K562 (cell line): ENCODE measurements around the gene TNIK. TPM values are rescaled to one million over a fixed set of nuclear protein-coding genes. Genes with fewer than 3 reads are reported as not detected.

Source experiments
- ATAC-seq: fragments of 200-7000 bp; cut with Tn5 transposase; 3 replicates; pipeline ENCODE4 v1.9.1; 2020; ENCODE audit warnings: moderate library complexity
- BruUV-seq: library from RNA; stranded (reverse); fragments of 400-500 nt; replicated peaks from 2 replicates; lab custom pipeline; 2021; lab: Mats Ljungman, UMichigan
- CTCF ChIA-PET: fragments of 300-600 bp; formaldehyde crosslinking; extraction: SDS; loops from one replicate; lab custom pipeline; 2021; ENCODE audit warnings: low intra/inter-chr PET ratio; lab: Yijun Ruan, JAX
- POLR2A ChIA-PET: fragments of 300-600, 350-650 bp; sonication (Branson Sonifier 250); formaldehyde crosslinking; extraction: SDS; loops from one replicate; lab custom pipeline; 2021; ENCODE audit warnings: antibody characterized with exemption, inconsistent platforms; lab: Yijun Ruan, JAX
- DNase-seq, 4 experiments: peaks; one replicate each; pipeline versions ENCODE4 v3.0.0 to v3.0.0-alpha.2; 2011 to 2018; ENCODE audit warnings: low spot score in 3 of 4, mixed read lengths in 3 of 4; ENCODE audit errors: extremely low read depth in 1 of 4
- FAIRE-seq: peaks from 2 replicates; lab custom pipeline; 2011; peaks lifted over from hg19 to GRCh38; lab: Jason Lieb, UNC
- H2AFZ ChIP-seq: 2 replicates; pipeline ENCODE4 v1.6.0; 2011; ENCODE audit warnings: low read depth, low read length, control low read depth, inconsistent platforms
- H3K27ac ChIP-seq: fragments of 200-600 bp; 3 replicates; pipeline ENCODE4 v1.8.0; 2011; ENCODE audit warnings: low read depth, mild to moderate bottlenecking, control low read depth, inconsistent platforms, low read length, moderate library complexity, mixed read lengths; ENCODE audit errors: extremely low read depth
- H3K27me3 ChIP-seq, 2 experiments: fragments of 300-600 bp in 1 of 2; 2 replicates in 1 of 2; 3 replicates in 1 of 2; pipeline versions ENCODE4 v1.6.0 to v1.8.0; 2011; ENCODE audit warnings: inconsistent platforms in 2 of 2, low read length in 2 of 2, mild to moderate bottlenecking in 1 of 2, mixed read lengths in 1 of 2, moderate library complexity in 1 of 2; ENCODE audit not compliant: control insufficient read depth in 2 of 2, insufficient read depth in 2 of 2
- H3K36me3 ChIP-seq: fragments of 300-600 bp; 3 replicates; pipeline ENCODE4 v1.8.0; 2011; ENCODE audit warnings: mild to moderate bottlenecking, low read length, inconsistent platforms; ENCODE audit not compliant: control insufficient read depth, insufficient read depth
- H3K4me1 ChIP-seq, 2 experiments: fragments of 200-600 bp in 1 of 2; replicated peaks in 1 of 2; 2 replicates in 1 of 2; 3 replicates in 1 of 2; pipeline versions ENCODE4 v1.5.1 to v1.8.0; 2011; ENCODE audit warnings: inconsistent platforms in 2 of 2, low read length in 2 of 2, mild to moderate bottlenecking in 1 of 2, mixed read lengths in 1 of 2, moderate library complexity in 1 of 2; ENCODE audit not compliant: control insufficient read depth in 2 of 2, insufficient read depth in 2 of 2
- H3K4me2 ChIP-seq: 2 replicates; pipeline ENCODE4 v1.6.1; 2011; ENCODE audit warnings: low read length, control low read depth, inconsistent platforms, mixed read lengths; ENCODE audit not compliant: insufficient read depth
- H3K4me3 ChIP-seq: fragments of 200-600 bp; sonication (generic), shearing (Covaris generic); 2 replicates; pipeline ENCODE4 v1.5.1; 2016; ENCODE audit warnings: control low read depth, inconsistent platforms
- H3K79me2 ChIP-seq: fragments of 200-600 bp; 3 replicates; pipeline ENCODE4 v1.8.0; 2011; ENCODE audit warnings: low read length, inconsistent platforms; ENCODE audit not compliant: control insufficient read depth, insufficient read depth
- H3K9ac ChIP-seq, 2 experiments: 2 replicates each; pipeline versions ENCODE4 v1.6.0 to v1.6.1; 2011; ENCODE audit warnings: low read depth in 2 of 2, low read length in 2 of 2, control low read depth in 1 of 2, inconsistent platforms in 1 of 2, mild to moderate bottlenecking in 1 of 2, mixed read lengths in 1 of 2; ENCODE audit not compliant: insufficient read depth in 1 of 2
- H3K9me1 ChIP-seq: one replicate; pipeline ENCODE4 v1.6.0; 2011; ENCODE audit warnings: inconsistent platforms, mild to moderate bottlenecking, low read length, moderate library complexity; ENCODE audit not compliant: control insufficient read depth, insufficient read depth
- H3K9me3 ChIP-seq: replicated peaks from 2 replicates; pipeline ENCODE4 v1.5.1; 2011; ENCODE audit warnings: low read depth, low read length, inconsistent platforms; ENCODE audit not compliant: control insufficient read depth, insufficient read depth
- H4K20me1 ChIP-seq: replicated peaks from 2 replicates; pipeline ENCODE4 v1.6.1; 2011; ENCODE audit warnings: low read length, inconsistent platforms, mixed read lengths; ENCODE audit not compliant: control insufficient read depth, insufficient read depth
- BRF1 ChIP-seq: IDR thresholded peaks from 3 replicates; pipeline ENCODE4 v1.6.1; 2011; ENCODE audit warnings: borderline replicate concordance, mild to moderate bottlenecking; ENCODE audit not compliant: insufficient read length; ENCODE audit errors: extremely low read depth
- CHD1 ChIP-seq: fragments of 200-600 bp; sonication (generic); IDR thresholded peaks from one replicate; pipeline ENCODE4 v1.6.1; 2012; ENCODE audit warnings: mild to moderate bottlenecking, moderate library complexity, low read length, inconsistent platforms
- GTF2E2 ChIP-seq: fragments of 200-800 bp; sonication (Bioruptor generic); IDR thresholded peaks from 2 replicates; pipeline ENCODE4 v1.6.1; 2016; ENCODE audit warnings: missing genetic modification characterization, missing compliant biosample characterization
- NFIX ChIP-seq: fragments of 250-450 bp; sonication (Bioruptor Pico); IDR thresholded peaks from 2 replicates; pipeline ENCODE4 v1.4.0; 2020; ENCODE audit warnings: low read depth, mild to moderate bottlenecking, moderate library complexity
- NRF1 ChIP-seq, 2 experiments: fragments of 450-650 bp; IDR thresholded peaks in 1 of 2; conservative IDR thresholded peaks in 1 of 2; 2 replicates each; pipeline ENCODE4 v1.6.1; 2014; ENCODE audit warnings: mild to moderate bottlenecking in 2 of 2
- ZBTB8A ChIP-seq: fragments of 450-650 bp; IDR thresholded peaks from 2 replicates; pipeline ENCODE4 v1.6.1; 2018; ENCODE audit warnings: mild to moderate bottlenecking, moderate library complexity; ENCODE audit not compliant: partially characterized antibody
- in situ Hi-C: fragments of 300-500 bp; cut with MboI; formaldehyde crosslinking; loops from 4 replicates; pipeline ENCODE4 v1.15.0; 2018; ENCODE audit warnings: inconsistent platforms, mixed read lengths
- intact Hi-C: fragments of 100-400 bp; cut with micrococcal nuclease; formaldehyde crosslinking; loops from 2 replicates; pipeline ENCODE4 v1.14.2; 2022
- polyA plus RNA-seq, 8 experiments: library from polyadenylated mRNA; depleted of rRNA in 4 of 8; stranded (reverse) in 5 of 8; unstranded in 3 of 8; fragments of >200 nt; fragmentation: Nextera tagmentation in 2 of 8; fragmentation: Illumina TruSeq in 1 of 8; extraction: Ambion mirVana in 2 of 8; extraction: Trizol in 1 of 8; gene quantifications; 2 replicates each; pipeline versions ENCODE4 v1.2.1 to v1.2.3, GENCODE V29; 2011 to 2014; ENCODE audit warnings: inconsistent platforms in 1 of 8, missing spikeins in 1 of 8
- total RNA-seq, 7 experiments: library from RNA; depleted of rRNA in 6 of 7; stranded (reverse); fragments of >200 nt in 6 of 7; fragmentation: Illumina TruSeq in 2 of 7; extraction: Trizol in 2 of 7; gene quantifications; 2 replicates each; pipeline versions ENCODE4 v1.2.1 to v1.2.3, GENCODE V29; 2011 to 2021; ENCODE audit warnings: low replicate concordance in 1 of 7

TNIK gene
- total and polyA plus RNA-seq, 9 of the 15 experiments (the other 6 are each of a cell fraction or from before 2014, with no cell fraction given) = 6.6 to 39.0 (median 24.7) TPM

- 0 out of 2 replicates have a peak, but pooled peaks cover 1% of the 10 kb centered on the region for H3K9me3 ChIP-seq
- DNase-seq (no peak), FAIRE-seq (no peak), ATAC-seq (no peak)
- no peaks in the 10 kb centered on the region; the same call in 2 of the 3 replicates for H3K36me3 ChIP-seq
- TF ChIP-seq ZBTB8A (no peak), CHD1 (no peak), GTF2E2 (no peak), BRF1 (no peak), NFIX (no peak), NRF1 (conservative IDR thresholded peaks at IDR 0.05 in 1 of 2, IDR thresholded peaks at IDR 0.05 in 1 of 2) (no peak)
- no TSS peak for BruUV-seq
- H3K4me2 ChIP-seq = no peak overlapping the region
- no peaks in the 10 kb centered on the region for H3K27me3 ChIP-seq
- H2AFZ ChIP-seq = no peak overlapping the region
- H3K9ac ChIP-seq = no peak overlapping the region
- no peak overlapping the region for H3K4me3 ChIP-seq
- H3K79me2 ChIP-seq = peaks cover 39% of the 10 kb centered on the region
- H3K9me1 ChIP-seq = no peaks in the 10 kb centered on the region
- in situ Hi-C loops = no loop called here
- no peak overlapping the region for H3K27ac ChIP-seq
- intact Hi-C loops = no loop called here
- no peaks in the 10 kb centered on the region; a peak in 2 of 5 replicates for H3K4me1 ChIP-seq
- no peaks in the 10 kb centered on the region for H4K20me1 ChIP-seq
- POLR2A ChIA-PET = no interaction called here
- CTCF ChIA-PET = no interaction called here
Observed at GRCh38 chr3:171391432-171391831, 68.8 kb downstream of the TNIK start.
